COR-L47 (cell line): ENCODE data around the gene MLST8.
"Not testable (repeated sequence)": the region's sequence is repeated elsewhere in the genome, so short reads cannot be mapped to it uniquely, and the experiment has no call there.

Experiments
- DNase-seq: peaks from one replicate; lab custom pipeline; 2025; lab: John Stamatoyannopoulos, UW

The MLST8 gene

DNA sequence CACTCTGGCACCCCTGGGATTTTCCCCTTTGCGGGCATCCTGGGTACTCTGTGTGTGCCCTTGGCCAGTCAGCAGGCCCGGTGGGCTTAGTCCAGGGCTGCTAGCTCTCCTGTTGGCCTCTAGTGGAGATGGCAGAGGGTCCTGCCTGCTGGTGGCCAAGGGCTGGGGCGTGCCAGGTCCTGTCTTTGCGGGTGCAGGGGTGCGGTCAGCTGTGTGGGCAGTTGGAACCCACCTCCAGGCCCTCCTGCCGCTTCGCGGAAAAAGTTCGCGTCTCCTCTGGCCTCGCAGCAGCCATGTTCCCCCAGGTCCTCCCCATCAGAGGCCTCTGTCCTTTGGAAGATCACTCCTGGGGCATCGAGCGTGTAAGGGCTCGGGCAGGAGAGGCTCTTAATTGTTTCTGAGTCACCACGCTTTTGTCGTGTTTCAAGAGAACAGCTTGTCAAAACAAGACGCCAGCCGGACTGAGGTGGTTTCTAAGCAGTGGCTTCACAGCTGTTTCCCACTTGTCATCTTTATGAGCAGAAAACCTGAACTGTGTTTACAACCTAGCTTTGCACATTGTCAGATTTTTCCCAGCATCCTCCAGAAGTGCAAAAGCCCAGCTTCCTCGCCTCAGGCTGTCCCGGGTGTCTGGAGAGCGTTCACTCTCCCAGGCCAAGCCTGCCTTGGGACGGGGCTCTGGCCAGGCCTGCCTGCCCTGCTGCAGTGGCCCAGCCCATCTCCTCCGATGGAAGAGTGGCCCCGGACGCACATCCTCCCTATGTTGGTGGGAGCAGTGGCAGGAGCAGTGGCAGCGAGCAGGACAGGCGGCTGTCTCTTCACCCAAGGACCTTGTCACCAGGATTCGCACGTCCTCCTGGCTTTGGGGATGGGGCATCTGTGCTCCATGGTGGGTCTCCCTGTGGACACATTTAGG is 26.0 kb downstream of the MLST8 start:
- DNase-seq = no peak

GRCh38 chr16:2232094-2232990 is 27.1 kb downstream of the MLST8 start:
- no peak for DNase-seq

DNA sequence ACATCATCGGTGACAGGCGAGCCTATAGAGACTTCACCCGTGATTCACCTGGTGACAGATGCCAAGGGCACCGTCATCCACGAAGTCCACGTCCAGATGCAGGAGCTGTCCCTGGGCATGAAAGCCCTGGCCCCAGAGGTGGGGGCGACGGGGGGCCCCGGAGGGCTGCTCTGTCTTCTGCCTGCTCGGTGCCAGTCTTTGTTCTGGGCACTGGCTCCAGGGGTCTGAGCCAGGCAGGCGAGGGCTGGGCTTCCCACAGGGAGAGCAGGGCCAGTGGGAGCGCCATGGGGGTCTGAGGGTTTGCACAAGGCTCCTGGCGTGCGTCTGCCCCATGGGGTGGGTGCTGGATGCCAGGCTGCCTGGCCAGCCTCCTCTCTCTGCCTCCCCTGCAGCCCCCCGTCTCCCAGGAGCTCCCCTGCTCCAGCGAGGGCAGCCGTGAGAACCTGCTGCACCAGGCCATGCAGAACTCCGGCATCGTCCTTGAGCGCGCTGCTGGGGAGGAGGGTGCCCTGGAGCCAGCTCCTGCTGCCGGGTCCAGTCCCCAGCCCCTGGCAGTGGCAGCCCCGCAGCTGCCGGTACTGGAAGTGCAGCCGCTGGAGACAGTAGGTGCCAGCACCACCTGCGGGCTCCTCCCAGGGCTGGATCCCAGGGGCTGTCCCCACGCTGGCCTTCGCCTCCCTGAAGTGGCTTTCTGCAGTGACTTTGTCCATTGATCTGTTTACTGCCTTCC is 28.0 kb downstream of the MLST8 start:
- DNase-seq = no peak

DNA sequence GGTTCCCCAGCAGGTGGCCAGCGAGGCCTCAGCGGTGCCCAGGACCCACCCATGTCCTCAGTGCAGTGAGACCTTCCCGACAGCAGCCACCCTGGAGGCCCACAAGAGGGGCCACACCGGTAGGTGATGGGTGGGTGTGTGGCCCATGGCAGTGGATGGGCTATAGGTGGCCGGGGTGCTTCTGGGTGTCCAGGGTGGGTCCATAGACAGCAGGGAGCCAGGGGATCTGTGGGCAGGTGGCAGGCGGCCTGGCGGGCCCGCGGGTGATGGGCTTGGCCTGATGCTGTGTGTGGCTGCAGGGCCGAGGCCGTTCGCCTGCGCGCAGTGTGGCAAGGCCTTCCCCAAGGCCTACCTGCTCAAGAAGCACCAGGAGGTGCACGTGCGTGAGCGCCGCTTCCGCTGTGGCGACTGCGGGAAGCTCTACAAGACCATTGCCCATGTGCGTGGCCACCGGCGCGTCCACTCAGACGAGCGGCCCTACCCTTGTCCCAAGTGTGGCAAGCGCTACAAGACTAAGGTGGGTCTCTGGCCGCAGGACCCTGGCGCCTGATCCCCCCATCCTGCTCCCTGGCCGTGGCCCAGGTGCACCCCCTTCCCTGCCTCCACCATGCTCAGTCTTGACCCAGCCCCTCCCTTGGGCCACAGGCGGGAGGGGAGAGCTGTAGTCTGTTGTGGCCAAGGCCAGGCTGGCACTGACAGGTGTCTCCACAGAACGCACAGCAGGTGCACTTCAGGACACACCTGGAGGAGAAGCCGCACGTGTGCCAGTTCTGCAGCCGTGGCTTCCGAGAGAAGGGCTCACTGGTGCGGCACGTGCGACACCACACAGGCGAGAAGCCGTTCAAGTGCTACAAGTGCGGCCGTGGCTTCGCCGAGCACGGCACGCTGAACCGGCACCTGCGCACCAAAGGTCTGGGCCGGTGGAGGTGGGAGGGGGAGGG is 28.9 kb downstream of the MLST8 start:
- peak; percentile 61 for DNase-seq

DNA sequence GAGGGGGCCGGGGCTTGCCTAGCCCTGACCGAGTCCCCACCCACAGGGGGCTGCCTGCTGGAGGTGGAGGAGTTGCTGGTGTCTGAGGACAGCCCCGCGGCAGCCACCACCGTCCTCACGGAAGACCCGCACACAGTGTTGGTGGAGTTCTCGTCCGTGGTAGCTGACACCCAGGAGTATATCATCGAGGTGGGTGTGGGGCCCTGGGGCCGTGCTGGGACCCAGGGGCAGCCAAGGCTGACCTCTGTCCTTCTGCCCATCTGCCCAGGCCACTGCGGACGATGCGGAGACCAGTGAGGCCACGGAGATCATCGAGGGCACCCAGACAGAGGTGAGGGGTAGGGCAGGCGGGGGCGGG is 29.5 kb downstream of the MLST8 start:
- no peak for DNase-seq

- no peak for DNase-seq
These were observed 30.0 kb downstream of the MLST8 start for GRCh38 chr16:2235234-2235651.

DNA sequence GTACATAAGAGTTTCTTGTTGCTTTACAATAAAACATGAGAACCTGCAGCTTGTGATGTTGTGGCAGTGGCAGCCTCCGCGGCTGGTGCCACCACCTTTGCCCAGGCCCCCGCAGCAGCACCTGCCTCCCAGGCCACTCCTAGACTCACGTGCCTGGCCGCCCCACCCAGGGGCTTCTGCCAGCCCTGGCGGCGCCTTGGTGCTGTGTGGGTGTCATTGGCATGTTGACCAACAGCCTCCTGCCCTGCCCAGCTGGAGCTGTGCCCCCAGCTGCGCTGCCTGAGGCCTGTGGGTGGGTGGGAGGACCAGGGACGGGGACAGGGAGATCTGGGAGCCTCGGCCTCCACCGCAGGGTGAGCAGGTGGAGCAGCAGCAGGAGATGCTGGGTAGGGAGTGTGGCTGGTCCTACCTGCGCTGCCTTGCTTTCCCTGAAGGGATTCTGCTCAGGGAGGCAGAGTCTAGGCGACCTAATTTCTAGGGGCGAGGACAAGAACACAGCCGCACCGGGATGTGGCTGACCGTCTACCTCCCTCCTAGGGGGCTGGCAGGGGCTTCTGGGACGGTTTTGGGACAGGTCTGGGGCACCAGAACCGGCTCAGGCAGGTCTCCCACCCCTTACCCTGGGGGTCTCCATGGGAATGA is 30.6 kb downstream of the MLST8 start:
- peak; percentile 84 for DNase-seq

DNA sequence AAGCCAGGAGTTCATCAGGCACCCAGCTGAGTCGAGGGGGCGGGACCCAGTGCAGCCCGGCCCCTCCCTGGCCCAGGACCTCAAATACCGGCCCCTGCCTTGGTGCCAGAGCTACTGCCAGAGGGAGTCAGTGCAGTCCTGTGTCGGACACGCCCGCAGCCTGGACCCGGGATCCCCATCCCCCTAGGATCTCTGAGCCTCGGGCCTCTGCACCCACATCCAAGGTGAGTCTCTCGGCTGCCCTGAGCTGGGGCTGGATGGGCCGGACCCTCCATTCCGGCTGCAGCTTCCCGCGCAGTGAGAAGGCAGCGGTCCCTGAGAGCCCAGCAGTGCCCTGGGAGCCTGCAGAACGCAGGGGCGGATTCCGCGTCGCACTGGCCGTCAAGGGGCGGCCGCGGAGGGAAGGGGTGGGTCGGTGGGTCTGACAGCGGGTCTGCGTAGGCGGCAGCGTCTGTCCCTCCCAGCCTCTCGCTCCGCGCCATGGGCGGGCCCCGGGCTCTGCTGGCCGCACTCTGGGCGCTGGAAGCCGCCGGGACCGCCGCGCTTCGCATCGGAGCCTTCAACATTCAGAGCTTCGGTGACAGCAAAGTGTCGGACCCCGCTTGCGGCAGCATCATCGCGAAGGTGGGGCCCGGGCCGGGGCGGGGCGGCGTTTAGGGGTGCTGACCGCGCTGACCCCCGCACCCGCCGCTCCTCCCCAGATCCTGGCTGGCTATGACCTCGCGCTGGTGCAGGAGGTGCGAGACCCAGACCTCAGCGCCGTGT is 31.3 kb downstream of the MLST8 start, which contains the start of gene DNASE1L2:
Gene DNASE1L2, plus strand, starts transcription at position 108 of the 765 bp plus-strand sequence. Its CDS starts 373 bp downstream, at position 481.
- DNase-seq = no peak

GRCh38 chr16:2237102-2237482 is 31.8 kb downstream of the MLST8 start:
- DNase-seq = no peak

GRCh38 chr16:2237493-2238149 is 32.4 kb downstream of the MLST8 start:
- DNase-seq = no peak

DNA sequence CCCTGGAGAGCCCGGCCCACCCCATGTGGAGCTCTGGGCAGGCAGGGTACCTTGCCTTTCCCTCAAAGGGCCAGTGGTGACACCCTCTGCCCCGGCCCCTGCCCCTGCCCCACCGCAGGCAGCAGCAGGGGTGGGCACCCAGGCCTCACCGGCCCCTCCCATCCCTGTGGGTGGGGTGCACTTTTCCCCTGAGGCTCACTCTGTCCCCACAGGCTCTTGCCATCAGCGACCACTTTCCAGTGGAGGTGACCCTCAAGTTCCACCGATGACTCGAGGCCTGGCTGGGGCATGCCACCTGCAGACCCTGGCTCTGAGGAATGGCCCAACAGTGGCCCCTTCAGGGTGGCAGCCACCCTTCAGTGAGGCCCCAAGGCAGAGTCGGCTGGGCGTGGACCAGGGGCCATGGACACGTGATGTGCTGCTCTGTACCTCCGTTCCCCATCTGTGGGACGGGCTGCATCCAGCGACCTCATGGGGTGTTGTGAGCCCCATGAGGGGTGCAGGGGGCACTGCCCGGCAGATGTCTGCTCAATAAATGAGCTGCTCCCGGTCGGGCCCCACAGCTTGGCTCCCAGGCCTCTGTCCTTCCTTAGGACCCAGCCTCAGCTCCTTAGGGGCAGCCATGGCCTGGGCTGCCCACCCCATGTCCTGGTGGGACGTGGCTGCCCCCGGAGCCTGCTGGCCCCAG is 33.0 kb downstream of the MLST8 start:
- no peak for DNase-seq

GRCh38 chr16:2238838-2239675 is 33.8 kb downstream of the MLST8 start:
- no peak for DNase-seq

DNA sequence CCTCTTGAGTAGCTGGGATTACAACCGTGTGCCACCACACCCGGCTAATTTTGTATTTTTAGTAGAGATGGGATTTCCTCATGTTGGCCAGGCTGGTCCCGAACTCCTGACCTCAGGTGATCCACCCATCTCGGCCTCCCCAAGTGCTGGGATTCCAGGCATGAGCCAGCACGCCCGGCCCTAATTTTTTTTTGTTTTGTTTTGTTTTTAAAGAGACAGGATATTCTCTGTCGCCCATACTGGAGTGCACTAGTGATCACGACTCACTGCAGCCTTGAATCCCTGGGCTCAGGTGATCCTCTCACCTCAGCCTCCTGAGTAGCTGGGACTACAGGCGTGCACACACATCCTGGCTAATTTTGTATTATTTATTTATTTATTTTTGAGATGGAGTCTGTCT is 35.1 kb downstream of the MLST8 start:
- DNase-seq = not testable (repeated sequence)

DNA sequence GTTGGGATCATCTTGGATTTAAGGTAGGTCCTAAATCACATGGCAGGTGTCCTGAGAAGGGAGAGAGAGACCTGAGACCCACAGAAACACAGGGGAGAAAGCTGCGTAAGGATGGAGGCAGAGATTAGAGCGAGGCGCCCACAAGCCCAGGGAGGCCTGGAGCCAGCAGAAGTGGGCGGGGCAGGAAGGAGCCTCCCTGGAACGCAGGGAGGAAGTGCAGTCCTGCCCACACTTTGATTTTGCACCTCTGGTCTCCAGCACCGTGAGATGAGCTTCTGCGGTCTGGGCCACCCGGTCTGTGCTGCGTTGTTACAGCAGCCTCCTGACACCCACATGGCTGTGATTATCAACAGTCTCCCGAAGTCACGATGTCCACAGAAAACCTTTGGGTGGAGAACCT is 37.3 kb downstream of the MLST8 start:
- DNase-seq = no peak

DNA sequence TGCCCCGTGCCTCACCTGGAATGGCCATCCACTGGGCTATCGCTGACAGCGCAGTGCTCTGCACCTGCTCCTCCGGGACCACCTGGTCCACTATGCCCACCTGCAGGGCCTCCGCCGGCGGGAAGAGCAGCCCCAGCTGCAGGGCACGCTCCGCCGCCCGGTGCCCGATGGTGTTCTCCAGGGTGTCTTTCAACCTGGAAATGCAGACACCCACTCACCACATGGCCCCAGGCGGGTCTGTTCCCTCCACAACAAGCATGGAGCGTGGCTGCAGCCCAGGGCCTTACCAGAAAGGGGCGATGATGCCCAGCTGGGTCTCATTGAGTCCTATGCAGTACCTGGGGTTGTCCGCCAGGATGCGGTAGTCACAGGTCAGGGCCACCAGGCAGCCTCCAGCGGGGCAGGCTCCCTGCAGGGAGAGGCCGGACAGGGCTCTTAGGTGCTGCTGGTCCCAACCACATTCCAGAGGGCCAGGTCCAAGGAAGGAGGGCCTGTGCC is 37.8 kb downstream of the MLST8 start:
- DNase-seq = no peak

- no peak for DNase-seq
These were observed 38.5 kb downstream of the MLST8 start for GRCh38 chr16:2243781-2244180.

GRCh38 chr16:2244301-2244700 is 39.0 kb downstream of the MLST8 start:
- DNase-seq = no peak
